CD4-positive, alpha-beta T cell treated with Interleukin-15 for 1 hour (primary cell): ENCODE measurements around the gene PAPOLG.
A peak's percentile ranks its signal among the peaks of the same experiment; 100 is the strongest.
"Not testable (repeated sequence)": the region's sequence is repeated elsewhere in the genome, so short reads cannot be mapped to it uniquely, and the experiment has no call there.

Experiments used
- DNase-seq: peaks from one replicate; pipeline ENCODE4 v3.0.0-alpha.2; 2020

PAPOLG gene

GRCh38 chr2:60825666-60826065 lies 69.6 kb downstream of the PAPOLG start:
- no peak for DNase-seq

- no peak for DNase-seq
Observed at GRCh38 chr2:60826111-60826510, 70.0 kb downstream of the PAPOLG start.

DNA sequence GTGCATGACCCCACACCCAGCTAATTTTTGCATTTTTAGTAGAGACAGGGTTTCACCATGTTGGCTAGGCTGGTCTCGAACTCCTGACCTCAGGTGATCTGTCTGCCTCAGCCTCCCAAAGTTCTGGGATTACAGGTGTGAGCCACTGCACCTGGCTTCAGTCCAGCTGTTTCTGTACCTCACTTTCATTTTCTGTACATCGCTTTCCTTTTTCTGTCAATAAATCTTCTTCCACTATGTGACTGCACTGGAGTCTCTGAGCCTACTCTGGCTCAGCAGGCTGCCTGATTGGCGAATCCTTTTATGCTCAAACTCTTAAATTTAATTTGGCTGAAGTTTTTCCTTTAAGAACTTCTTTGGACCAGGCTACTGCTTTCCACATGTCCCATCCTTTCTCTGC lies 70.8 kb downstream of the PAPOLG start:
- DNase-seq: not testable (repeated sequence)

GRCh38 chr2:60827369-60827768 lies 71.3 kb downstream of the PAPOLG start:
- no peak for DNase-seq

GRCh38 chr2:60830991-60831390 lies 74.9 kb downstream of the PAPOLG start:
- DNase-seq: no peak

DNA sequence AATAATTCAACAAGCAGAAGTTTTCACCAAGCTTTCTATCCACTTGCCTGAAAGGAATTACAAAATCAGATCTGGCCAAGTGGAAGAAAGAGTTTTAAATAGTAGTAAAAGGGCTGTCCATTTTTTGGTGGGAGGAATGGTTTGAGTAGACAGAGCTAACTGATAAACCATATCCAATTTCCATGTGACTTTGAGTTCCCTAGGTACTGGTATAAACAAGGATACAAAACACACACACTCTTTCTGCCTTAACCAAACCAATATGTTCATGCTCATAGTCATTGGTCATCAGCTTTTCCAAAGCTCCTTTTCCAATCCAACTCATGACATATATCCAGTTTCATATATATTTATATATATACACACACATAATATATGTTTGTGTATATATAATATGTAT lies 75.9 kb downstream of the PAPOLG start:
- no peak for DNase-seq

GRCh38 chr2:60832621-60833020 lies 76.6 kb downstream of the PAPOLG start:
- DNase-seq: no peak

- DNase-seq: peak; percentile 33
Observed at GRCh38 chr2:60834270-60834717, 78.2 kb downstream of the PAPOLG start.

GRCh38 chr2:60836491-60836890 lies 80.4 kb downstream of the PAPOLG start:
- DNase-seq: no peak

GRCh38 chr2:60837123-60837522 lies 81.1 kb downstream of the PAPOLG start:
- DNase-seq: no peak

GRCh38 chr2:60838481-60838880 lies 82.4 kb downstream of the PAPOLG start:
- no peak for DNase-seq

DNA sequence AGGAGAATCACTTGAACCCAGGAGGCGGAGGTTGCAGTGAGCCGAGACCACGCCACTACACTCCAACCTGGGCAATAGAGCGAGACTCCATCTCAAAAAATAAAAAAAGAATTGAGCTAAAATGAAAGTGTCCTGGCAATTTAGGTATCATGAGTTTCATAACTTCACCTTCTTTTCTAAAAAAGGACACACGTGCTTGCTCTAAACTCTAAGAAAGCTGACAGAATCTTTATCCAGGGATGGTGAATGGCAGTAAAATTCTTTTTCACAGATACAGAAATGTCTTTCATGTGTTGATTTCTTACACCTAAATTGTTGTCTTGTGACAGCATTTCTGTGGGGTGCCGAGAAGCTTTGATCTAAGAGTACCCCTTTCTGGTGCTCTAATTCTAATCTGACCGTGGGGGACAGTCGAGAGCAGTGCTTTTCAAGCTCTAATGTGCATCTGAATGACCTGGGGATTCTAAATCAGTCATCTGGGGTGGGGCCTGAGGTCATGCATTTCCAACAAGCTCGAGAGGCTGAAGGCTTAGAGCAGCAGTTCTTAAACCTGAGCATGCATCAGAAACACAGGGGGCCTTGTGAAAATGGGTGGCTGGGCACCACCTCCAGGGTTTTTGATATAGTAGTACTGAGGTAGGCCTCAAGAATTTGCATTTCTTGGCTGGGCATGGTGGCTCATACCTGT lies 83.2 kb downstream of the PAPOLG start:
- DNase-seq: no peak

DNA sequence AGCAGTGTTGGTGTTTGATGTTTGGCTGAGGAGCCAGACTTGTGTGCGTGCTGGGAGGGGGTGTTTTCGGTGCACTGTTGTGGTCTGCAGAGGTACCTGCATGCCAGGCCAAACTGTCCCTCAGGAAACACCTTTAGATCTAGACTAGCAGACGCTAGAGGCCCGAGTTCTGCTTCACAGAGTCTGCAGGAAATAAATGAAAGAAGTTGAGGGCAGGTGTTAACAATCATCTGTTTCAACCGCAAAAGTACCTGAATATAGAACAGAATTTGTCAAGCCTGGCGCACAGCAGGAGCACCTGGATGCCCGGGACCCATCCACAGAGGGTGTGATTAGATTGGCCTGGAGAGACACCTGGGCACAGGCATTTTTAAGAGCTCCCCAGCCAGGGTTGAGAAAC lies 84.8 kb downstream of the PAPOLG start:
- DNase-seq: peak; percentile 70

DNA sequence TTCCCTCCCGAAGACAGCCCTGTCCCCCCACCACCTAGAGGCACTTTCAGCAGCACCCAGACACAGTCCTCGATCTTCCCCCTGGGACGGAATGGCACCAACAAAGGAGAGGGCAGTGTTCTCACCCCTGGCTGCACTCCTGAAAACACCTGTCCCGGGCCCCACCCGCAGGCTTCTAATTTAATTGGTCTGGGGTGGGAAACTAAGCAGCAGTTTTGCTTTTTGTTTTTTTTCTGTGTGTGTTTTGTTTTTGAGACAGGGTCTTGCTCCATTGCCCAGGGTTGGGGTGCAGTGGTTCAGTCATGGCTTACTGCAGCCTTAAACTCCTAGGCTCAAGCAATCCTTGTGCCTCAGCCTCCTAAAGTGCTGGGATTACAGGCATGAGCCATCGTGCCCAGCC lies 86.9 kb downstream of the PAPOLG start:
- no peak for DNase-seq

- DNase-seq: no peak
Observed at GRCh38 chr2:60844105-60844504, 88.0 kb downstream of the PAPOLG start.

DNA sequence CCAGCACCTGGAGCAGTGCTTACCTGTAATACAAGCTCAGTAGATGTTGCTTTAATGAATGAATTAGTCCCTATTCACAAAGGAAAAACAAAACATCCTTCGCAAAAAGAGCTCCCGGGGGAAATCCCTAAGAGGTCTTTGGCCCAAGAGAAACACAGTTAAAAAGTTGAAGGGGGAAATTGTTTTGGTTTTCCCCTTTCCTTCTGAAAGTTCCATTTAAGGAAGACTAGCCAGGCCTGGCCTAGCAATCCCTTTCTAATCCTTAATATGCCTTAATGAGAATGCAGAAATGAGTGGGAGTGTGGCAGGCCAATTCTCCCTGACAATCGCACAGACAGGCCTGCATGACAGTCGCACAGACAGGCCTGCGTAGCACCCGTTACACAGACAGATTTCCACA lies 91.8 kb downstream of the PAPOLG start:
- no peak for DNase-seq
